ENCODE data around the gene PLCH2. TPM values are rescaled to one million over a fixed set of nuclear protein-coding genes. Genes with fewer than 3 reads are reported as not detected.

The PLCH2 gene
- total and polyA plus RNA-seq, 4 donors = 0.33 to 1.3 (median 1.0) TPM; not detected in 1

GRCh38 chr1:2497891-2498290, 21.8 kb downstream of the PLCH2 start:
- Histone ChIP-seq H3K4me1 (ENCODE audit: control insufficient read depth in 4 of 4, insufficient read depth in 4 of 4, low read length in 3 of 4) (peaks cover 6 to 11% (median 10%) of the 10 kb centered on the region in 4 donors), H3K4me3 (ENCODE audit: low read depth in 1 of 3, low read length in 3 of 3) (no peak overlapping the region), H3K27me3 (ENCODE audit: control insufficient read depth in 4 of 4, insufficient read depth in 4 of 4, low read length in 3 of 4) (no peaks in the 10 kb centered on the region), H3K27ac (ENCODE audit: low read depth in 1 of 2, low read length in 2 of 2) (no peak overlapping the region), H3K36me3 (ENCODE audit: control insufficient read depth in 4 of 4, insufficient read depth in 3 of 4, low read depth in 1 of 4, low read length in 3 of 4) (no peaks in the 10 kb centered on the region), H3K9ac (ENCODE audit: low read depth in 1 of 2, low read length in 2 of 2) (no peak overlapping the region), H3K9me3 (ENCODE audit: control insufficient read depth in 4 of 4, low read length in 3 of 4) (no peaks in the 10 kb centered on the region)
- 70% methylated on average over 4 of the region's 4 CpGs for WGBS
- DNase-seq (ENCODE audit: low spot score) = no peak
- TF ChIP-seq RAD21 (IDR thresholded peaks at IDR 0.05) (no peak), HNF4G (IDR thresholded peaks at IDR 0.05) (no peak), YY1 (IDR thresholded peaks at IDR 0.05) (no peak), HNF4A (conservative IDR thresholded peaks at IDR 0.05) (no peak)

- Histone ChIP-seq H3K9ac (ENCODE audit: low read depth in 1 of 2, low read length in 2 of 2) (no peak overlapping the region), H3K4me1 (ENCODE audit: control insufficient read depth in 4 of 4, insufficient read depth in 4 of 4, low read length in 3 of 4) (peaks cover 6 to 11% (median 10%) of the 10 kb centered on the region in 4 donors), H3K27me3 (ENCODE audit: control insufficient read depth in 4 of 4, insufficient read depth in 4 of 4, low read length in 3 of 4) (no peaks in the 10 kb centered on the region), H3K4me3 (ENCODE audit: low read depth in 1 of 3, low read length in 3 of 3) (no peak overlapping the region), H3K9me3 (ENCODE audit: control insufficient read depth in 4 of 4, low read length in 3 of 4) (no peaks in the 10 kb centered on the region), H3K27ac (ENCODE audit: low read depth in 1 of 2, low read length in 2 of 2) (no peak overlapping the region), H3K36me3 (ENCODE audit: control insufficient read depth in 4 of 4, insufficient read depth in 3 of 4, low read depth in 1 of 4, low read length in 3 of 4) (no peaks in the 10 kb centered on the region)
- TF ChIP-seq HNF4A (conservative IDR thresholded peaks at IDR 0.05) (no peak), EGR1 (IDR thresholded peaks at IDR 0.05; ENCODE audit: low read depth in 2 of 2) (no peak), TAF1 (conservative IDR thresholded peaks at IDR 0.05) (no peak), MAX (IDR thresholded peaks at IDR 0.05) (no peak), ATF3 (IDR thresholded peaks at IDR 0.05) (no peak)
- WGBS = 80% methylated on average over 19 of the region's 19 CpGs
- no peak for DNase-seq (ENCODE audit: low spot score)
Measured at GRCh38 chr1:2498648-2499047, 22.6 kb downstream of the PLCH2 start.

GRCh38 chr1:2499260-2499659, 23.2 kb downstream of the PLCH2 start:
- Histone ChIP-seq H3K36me3 (ENCODE audit: control insufficient read depth in 4 of 4, insufficient read depth in 3 of 4, low read depth in 1 of 4, low read length in 3 of 4) (no peaks in the 10 kb centered on the region), H3K9me3 (ENCODE audit: control insufficient read depth in 4 of 4, low read length in 3 of 4) (no peaks in the 10 kb centered on the region), H3K4me1 (ENCODE audit: control insufficient read depth in 4 of 4, insufficient read depth in 4 of 4, low read length in 3 of 4) (peaks cover 2 to 6% (median 4%) of the 10 kb centered on the region in 4 donors), H3K27ac (ENCODE audit: low read depth in 1 of 2, low read length in 2 of 2) (no peak overlapping the region), H3K9ac (ENCODE audit: low read depth in 1 of 2, low read length in 2 of 2) (no peak overlapping the region), H3K27me3 (ENCODE audit: control insufficient read depth in 4 of 4, insufficient read depth in 4 of 4, low read length in 3 of 4) (no peaks in the 10 kb centered on the region), H3K4me3 (ENCODE audit: low read depth in 1 of 3, low read length in 3 of 3) (no peak overlapping the region)
- DNase-seq (ENCODE audit: low spot score) = no peak
- WGBS = 59% methylated on average over 4 of the region's 4 CpGs
- TF ChIP-seq NR2F2 (IDR thresholded peaks at IDR 0.05) (no peak), YY1 (IDR thresholded peaks at IDR 0.05) (no peak), RAD21 (IDR thresholded peaks at IDR 0.05) (no peak), REST (IDR thresholded peaks at IDR 0.05) (no peak), ZBTB33 (IDR thresholded peaks at IDR 0.05) (no peak), JUND (IDR thresholded peaks at IDR 0.05) (no peak), FOXA1 (IDR thresholded peaks at IDR 0.05) (no peak), RXRA (IDR thresholded peaks at IDR 0.05) (no peak), TAF1 (conservative IDR thresholded peaks at IDR 0.05) (no peak), ATF3 (IDR thresholded peaks at IDR 0.05) (no peak), EGR1 (IDR thresholded peaks at IDR 0.05; ENCODE audit: low read depth in 2 of 2) (no peak), SP1 (IDR thresholded peaks at IDR 0.05) (no peak), HNF4A (conservative IDR thresholded peaks at IDR 0.05) (no peak), FOXA2 (IDR thresholded peaks at IDR 0.05) (no peak)

Data from liver (tissue), 9 donors.